ENCODE results near the gene HSD11B1L.

Gene HSD11B1L

DNA sequence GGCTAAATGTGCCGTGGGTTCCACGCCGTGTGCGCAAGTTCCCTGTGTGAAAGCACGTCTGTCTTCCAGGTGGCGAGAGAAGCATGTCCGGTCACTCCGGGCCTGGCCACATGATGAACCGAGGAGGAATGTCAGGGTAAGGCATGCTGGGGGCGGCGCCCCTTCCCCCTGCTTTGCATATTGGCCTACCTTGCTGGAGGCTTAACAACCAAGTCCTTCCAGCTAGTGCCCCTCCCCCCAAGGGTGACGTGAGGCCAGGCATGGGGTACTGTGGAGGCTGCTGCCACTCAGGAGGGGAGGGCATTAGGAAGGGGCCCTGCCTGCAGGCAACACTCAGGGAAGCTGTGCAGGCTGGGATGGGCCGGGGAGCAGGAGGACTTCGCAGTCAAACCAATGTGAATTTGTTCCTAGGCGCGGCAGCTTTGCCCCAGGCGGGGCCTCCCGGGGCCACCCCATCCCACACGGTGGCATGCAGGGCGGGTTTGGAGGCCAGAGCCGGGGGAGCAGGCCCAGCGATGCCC lies 13.0 kb upstream of the HSD11B1L start:
- DNase-seq (ENCODE audit: low read depth) = no peak

DNA sequence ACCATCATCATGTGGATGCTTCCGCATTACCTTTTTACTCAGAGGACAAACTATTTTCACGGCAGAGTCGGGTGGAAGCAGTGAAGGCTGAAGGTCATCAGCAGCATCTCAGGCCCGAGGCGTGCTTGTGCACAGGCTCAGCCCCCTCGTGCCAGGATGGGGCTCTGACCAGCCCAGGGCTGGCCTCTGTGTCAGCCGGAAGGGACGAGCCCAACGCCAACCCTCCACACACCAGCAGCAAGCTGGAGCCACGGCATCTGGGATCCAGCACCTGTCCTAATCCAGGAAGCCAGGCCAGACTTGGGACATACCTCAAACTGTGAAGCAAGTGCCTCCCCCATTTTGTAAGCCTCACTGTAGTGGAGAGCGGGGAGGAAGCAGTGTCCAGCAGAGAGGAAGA lies 11.6 kb upstream of the HSD11B1L start:
- DNase-seq (ENCODE audit: low read depth) = no peak

DNA sequence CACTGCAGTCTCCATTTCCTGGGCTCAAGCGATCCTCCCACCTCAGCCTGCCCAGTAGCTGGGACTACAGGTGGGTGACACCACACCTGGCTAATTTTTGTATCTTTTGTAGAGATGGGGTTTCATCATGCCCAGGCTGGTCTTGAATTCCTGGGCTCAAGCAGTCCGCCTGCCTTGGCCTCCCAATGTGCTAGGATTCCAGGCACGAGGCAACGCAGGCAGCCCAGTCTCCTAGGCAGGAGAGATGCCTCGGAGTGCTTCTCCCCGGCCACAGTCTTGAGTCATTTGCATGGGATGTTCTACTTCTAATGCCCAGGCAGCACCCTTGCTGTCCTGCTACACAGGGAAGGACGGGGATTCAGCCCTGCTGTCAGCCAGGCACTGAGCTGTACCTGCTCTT lies 9.2 kb upstream of the HSD11B1L start:
- no peak for DNase-seq (ENCODE audit: low read depth)

DNA sequence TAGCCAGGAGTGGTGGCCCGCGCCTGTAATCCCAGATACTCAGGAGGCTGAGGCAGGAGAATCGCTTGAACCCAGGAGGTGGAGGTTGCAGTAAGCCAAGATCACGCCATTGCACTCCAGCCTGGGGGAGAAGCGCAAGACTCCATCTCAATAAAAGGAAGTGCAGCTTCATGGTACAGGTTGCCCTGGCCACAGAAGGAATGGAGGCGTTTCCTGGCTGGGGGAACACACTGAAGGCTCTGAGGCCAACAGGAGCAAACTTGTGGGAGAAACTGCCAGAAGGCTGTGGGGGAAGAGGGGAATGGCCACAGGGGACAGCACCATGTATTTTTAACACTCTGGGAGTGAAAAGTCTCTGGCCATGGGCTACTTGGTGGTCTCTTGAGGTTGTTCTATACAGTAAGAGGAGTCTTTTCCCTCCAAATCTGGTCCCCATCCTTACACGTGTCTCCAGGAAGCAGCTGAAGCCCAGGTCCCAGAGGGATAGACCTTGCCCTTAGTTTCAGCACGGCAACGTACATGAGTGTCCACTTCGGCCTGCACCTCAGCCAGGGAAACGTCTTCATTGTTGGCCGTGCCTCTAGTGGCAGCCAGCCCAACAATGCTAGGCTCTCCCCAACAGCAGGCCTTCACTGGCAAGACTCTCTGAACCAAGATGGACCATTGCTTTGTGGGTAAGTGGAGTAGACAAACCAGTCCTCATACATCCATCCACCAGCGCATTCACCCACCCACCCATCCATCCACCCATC lies 7.9 kb upstream of the HSD11B1L start:
- DNase-seq (ENCODE audit: low read depth) = no peak

DNA sequence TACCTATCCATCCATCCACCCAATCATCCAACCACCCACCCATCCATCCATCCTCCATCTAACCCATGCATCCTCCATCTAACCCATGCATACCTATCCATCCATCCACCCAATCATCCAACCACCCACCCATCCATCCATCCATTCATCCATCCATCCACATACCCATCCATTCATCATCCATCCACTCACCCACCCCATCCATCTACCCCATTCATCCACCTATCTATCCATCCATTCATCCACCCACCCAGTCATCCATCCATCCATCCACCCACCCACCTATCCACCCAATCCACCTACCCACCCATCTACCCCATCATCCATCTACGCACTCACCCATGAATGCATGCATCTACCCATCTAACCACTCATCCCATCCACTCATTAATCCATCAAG lies 7.1 kb upstream of the HSD11B1L start:
- no peak for DNase-seq (ENCODE audit: low read depth)

DNA sequence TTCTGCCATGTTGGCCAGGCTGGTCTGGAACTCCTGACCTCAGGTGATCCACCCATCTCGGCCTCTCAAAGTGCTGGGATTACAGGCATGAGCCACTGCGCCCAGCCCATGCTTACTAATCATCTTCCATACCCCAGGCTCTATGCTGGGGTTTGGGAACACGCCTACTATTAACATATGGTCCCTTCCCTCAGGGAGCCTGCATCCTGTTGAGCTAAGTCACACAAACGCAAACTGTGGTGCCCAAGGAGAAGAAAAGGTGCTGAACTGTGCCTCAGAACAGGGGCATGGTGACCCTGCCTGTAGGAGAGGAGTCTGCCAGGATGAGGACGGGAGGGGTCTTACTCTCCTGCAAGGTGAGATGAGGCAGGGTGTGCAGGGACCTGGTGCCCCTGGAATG lies 6.1 kb upstream of the HSD11B1L start:
- no peak for DNase-seq (ENCODE audit: low read depth)

DNA sequence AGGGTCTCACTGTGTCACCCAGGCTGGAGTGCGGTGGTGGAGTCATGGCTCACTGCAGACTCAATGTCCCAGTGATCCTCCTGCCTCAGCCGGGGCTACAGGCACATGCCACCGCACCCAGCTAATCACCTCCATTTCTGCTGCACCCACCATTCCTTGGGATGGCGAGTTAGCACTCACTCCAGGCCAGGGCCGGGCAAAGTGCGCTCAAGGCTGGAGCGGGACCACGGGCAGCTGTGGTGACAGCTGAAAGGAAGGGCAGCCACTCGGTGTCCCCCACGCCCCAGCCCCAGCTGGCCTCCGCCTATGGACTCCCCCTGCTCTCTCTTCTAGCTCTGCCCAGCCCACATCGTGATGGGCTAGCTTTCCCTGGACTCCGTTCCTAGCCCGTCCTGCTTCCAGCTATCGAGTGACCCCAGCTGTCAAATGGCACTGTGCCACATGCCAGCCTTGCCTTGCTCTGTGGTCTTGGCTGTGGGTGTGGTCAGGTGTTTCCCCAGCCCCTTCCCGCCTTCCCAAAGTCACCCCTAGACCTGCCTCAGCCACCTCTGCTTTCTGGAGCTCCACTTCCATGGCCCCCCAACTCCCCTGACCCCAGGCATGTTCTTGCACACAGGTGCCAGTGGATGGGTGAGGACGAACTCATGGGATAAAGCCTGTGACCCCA lies 4.6 kb upstream of the HSD11B1L start:
- DNase-seq (ENCODE audit: low read depth) = no peak

DNA sequence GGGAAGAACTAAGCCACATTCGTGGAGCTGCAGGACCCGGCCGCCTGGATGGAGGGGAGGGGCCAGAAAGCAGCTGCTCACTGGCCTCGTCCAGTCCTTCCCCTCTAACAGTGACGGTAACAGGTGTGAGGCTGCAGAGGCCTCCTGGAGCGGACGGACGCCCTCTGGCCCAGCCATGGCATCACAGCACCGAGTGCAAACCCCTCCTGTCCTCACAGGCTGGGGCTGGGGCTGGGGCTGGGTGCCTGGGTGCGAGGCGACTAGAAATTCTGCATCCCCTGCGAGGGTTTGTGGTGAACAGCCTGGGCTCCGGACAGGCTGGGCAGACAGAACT lies 4.1 kb upstream of the HSD11B1L start:
- no peak for DNase-seq (ENCODE audit: low read depth)

DNA sequence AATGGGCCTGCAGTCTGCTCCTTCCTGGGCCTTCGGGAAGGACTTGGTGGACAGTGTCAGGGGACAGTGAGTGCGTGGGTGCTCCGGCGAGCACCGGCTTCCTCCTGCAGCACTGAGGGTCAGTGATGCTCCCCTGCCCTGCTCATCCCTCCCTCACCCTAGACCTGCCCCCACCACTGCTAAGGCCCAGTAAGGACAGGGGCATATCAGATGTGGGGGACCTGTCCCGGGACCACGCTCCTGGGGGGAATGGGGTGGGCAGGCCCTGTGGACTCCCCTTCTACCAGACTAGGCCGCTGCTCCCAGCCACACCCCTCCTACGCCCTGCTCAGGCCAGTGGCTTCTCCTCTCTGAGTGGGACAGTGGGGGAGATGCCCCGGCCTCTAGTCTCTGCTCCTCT lies 3.7 kb upstream of the HSD11B1L start:
- DNase-seq (ENCODE audit: low read depth) = no peak

DNA sequence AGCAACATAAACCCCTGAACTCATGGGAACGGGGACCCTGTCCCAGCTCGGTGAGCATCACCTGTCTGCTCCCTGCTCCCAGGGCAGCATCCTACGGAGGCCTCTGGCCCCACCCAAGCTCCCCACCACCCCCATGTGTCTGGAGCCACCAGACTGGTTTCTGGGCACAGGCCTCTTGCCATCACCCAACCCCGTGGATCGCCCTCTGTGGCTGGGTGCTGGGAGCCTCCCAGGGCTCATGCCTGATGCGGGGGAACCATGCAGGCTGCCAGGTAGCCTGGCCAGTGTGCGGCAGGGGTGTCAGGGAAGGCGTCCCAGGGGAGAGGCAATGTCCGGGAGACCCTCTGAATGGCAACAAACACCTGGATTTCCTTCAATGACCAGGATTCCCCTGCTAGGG lies 3.2 kb upstream of the HSD11B1L start:
- no peak for DNase-seq (ENCODE audit: low read depth)

DNA sequence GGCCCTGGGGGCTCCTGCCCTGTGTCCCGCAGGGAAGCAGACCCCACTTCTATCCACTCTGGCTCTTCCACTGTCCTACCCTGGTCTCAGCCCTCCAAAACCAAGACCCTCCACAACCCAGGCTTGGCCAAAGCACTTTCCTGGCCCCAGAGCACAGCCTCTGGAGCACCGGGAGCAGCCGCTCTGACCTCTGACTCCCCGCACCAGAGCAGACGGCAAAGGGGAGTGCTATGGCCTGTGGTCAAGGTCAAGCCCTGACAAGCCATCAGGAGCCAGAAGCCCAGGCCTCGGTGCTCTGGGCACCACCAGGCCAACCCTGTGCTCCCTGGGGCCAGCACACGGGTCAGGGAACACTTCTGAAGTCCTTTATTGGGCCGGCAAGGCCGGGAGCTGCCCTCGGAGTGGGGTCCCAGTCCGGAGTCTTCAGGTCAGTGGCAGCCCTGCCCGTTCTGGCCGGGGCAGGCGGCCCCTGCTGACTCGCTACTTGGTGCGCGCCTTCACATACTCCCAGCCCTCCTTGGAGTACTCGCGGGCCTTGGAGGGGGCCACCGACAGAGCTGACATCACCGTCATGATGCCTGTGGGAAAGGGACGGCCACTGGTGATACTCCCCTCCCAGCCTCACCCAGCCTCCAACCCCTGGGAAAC lies 2.6 kb upstream of the HSD11B1L start:
- no peak for DNase-seq (ENCODE audit: low read depth)

DNA sequence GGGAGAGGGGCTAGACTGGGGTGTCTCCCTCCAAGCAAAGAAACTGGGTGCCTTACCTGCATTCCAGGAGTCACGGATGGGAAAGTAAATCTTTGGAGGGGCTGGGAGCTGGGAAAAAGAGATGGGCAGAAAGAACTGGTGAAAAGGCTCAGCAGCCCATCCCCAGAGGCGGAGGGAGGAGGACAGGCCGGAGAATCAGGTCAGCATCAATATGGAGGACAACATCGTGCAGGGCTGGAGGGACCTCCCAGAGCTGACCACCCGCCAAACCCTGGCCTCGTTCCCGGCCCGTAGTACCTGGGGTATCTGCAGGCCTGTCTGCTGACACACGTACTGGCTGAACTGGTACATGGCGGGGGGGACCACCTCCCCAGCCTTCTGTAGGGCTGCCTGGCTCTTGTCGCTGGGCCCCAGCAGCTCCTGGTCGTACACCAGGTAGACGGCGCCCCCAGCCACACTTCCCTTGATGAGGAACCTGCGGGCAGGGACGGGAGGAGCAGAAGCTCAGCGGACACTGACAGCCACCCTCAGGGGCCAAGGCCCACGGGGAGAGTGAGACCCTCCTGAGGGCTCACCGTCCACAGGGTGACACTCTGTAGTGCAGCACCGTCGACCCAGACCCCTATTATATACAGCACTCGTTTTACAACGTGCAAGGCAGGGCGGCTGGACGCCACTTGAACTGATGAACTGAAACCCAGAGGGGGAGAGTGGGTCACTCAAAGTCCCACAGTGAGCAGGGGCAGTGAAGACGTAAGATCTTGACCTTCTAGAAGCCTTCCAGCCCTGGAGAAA lies 1.3 kb upstream of the HSD11B1L start:
- no peak for DNase-seq (ENCODE audit: low read depth)

DNA sequence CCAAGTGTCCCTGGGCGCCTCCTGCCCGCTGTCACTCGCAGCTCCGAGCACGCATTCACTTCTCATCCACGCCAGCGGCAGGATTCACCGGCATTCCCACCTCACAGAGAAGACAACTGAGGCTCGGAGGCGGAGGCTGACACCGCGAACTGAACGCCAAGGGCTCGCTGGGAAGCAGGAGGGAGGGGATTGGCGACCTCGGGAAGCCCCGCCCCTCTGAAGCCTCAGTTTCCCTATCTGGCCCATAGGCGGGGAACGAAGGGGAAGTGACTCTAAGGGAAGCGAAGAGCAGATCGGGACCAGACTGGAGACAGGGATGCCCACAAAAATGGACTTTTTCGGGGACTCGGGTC lies 767 bp upstream of the HSD11B1L start:
- DNase-seq (ENCODE audit: low read depth) = no peak

DNA sequence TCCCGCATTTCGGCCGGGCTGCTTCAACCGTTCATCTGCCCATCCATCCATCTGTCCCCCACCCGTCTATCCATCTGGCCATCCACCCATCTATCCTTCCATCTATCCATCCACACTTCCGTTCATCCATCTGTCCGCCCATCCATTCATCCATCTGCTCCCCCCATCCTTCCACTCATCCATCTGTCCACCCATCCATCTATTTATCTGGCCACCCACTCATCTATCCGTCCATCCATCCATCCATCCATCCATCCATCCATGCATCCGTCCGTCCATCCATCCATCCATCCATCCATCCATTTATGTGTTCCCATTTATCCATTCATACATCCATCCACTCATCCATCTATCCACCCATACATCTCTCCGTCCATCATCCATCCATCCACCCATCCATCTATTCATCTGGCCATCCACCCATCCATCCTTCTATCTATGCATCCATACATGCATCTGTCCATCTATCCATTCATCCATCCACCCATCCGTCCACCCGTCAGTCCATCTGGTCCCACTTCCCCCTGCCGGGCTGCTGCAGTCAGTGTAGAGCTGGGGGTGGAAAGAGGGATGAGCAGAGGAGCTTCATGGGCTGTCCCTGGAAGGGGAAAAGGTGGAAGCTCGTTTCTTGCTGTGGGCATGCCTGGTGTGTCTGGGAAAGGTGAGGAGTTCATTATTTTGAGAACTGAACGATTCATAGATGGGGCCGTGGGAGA lies 722 bp downstream of the HSD11B1L start:
- DNase-seq (ENCODE audit: low read depth) = no peak

DNA sequence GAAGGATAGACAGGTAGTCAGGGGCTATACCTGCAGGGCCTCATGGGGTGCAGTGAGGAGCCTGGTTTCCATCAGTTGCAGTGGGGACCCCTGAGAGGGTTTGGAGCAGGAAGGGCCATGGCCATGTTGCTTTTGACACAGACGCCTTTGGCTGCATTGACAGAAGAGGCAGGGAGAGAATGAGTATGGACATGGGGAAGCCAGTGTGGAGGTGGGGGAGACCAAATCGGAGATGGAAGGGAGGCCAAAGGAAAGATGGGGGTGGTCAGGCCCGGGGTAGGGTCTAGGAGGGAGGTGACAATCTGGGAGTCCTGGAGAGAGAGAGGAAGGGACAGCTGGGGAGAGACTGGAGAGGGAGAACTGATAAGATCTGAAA lies 1.3 kb downstream of the HSD11B1L start:
- DNase-seq (ENCODE audit: low read depth) = no peak

DNA sequence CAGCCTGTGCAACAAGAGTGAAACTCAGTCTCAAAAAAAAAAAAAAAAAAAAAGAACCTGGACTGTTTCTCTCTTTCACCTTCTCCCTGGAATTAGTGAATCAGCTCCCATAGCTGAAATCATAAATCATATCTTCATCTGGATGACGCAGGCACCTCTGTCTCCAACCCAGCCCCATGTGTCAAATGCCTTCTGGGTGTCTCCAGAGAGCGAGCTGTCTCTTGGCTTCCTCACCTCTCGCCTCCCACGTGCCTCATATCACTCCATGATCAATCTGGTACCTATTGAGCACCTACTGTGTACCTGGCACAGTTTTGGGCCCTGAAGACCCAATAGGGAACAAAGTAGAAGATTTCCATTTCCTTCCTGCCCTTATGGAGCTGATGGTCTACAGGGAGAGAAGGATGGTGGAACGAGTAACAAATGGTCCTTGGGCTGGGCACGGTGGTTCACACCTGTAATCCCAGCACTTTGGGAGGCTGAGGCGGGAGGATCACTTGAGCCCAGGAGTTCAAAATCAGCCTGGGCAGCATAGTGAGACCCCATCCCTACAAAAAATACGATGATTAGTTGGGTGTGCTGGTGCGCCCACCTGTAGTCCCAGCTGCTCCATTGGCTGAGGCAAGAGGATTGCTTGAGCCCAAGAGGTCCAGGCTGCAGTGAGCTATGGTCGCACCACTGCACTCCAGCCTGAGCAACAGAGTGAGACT lies 2.5 kb downstream of the HSD11B1L start:
- no peak for DNase-seq (ENCODE audit: low read depth)

DNA sequence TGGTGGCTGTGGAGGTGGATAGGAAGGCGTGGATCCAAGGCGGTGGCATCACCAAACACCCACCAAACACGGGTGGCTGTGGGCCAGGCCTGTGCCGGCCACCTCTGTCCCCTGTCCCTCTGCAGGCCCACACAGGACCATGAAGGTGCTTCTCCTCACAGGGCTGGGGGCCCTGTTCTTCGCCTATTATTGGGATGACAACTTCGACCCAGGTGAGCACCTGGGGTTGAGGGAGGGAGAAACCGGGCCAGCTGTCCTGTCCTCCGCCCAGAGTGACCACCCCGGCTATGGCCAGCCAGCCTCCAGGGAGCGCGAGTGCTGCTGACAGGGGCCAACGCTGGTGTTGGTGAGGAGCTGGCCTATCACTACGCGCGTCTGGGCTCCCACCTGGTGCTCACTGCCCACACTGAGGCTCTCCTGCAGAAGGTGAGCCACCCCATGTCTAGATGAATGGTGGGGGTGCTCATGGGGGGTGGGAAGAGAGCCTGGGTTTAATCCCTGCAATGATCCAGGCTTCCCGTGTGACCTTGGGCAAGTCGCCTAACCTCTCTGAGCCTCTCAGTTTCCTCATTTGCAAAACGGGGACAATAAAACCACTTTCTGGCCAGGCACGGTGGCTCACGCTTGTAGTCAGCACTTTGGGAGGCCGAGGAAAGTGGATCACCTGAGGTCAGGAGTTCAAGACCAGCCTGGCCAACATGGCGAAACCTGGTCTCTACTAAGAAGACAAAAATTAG lies 4.0 kb downstream of the HSD11B1L start:
- DNase-seq (ENCODE audit: low read depth) = no peak

DNA sequence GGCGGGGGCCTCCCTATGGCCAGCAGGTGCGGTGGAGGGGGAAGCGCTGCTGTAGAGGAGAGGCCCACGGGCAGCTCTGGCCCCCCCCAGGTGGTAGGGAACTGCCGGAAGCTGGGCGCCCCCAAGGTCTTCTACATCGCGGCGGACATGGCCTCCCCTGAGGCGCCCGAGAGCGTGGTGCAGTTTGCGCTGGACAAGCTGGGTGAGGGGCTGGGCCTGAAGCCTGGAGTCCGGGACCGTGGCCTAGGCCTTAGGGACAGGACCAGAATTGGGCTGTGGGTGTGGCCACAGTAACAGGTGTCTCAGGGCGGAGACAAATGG lies 5.5 kb downstream of the HSD11B1L start:
- DNase-seq (ENCODE audit: low read depth) = no peak

DNA sequence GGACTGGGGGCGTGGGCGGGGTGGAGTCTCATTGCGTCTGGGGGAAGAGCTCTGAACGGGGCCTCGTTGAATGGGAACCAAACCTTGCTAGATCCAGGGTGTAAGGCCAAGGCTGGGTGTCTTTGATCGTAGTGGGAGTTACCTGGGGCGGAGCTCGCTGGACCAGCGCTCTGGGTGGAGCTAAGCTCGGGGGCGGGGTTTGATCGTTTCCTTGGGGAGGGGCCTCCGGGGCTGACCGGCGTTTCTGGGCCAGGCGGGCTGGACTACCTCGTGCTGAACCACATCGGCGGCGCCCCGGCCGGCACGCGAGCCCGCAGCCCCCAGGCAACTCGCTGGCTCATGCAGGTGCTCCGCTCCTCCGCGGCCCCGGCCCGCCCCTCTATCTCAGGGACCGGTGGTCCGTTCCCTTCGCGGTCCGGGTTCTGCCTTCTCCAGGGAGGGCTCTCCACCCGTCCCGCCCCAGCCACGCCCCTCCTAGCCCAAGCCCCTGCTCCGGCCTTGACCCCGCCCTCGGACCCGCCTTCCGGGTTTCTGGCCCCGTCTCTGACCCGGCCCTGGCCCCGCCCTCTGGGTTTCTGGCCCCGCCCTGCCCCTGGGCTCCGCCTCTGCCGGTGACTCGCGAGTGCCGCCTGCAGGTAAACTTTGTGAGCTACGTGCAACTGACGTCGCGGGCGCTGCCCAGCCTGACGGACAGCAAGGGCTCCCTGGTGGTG lies 6.0 kb downstream of the HSD11B1L start:
- DNase-seq (ENCODE audit: low read depth) = peak; percentile 96

All from activated T-helper 9 cell treated with anti-CD3 and anti-CD28 coated beads, Interleukin-2, amount 50 U/mL, for 16 hours (primary cell).